ENCODE results near the gene PRKCH. TPM values are rescaled to one million over a fixed set of nuclear protein-coding genes. Genes with fewer than 3 reads are reported as not detected.

Gene PRKCH
- total and polyA plus RNA-seq, 2 of the 13 experiments (the other 11 are each of a cell fraction or from before 2014, with no cell fraction given): 0.48 to 1.3 TPM

- TF ChIP-seq NFYC (CRISPR knock-in tag; IDR thresholded peaks at IDR 0.05) (no peak), MIER3 (CRISPR knock-in tag; IDR thresholded peaks at IDR 0.05; ENCODE audit: borderline replicate concordance) (peak; percentile 88; the same call in 1 of the 2 replicates), FOXJ3 (CRISPR knock-in tag; IDR thresholded peaks at IDR 0.05; ENCODE audit: borderline replicate concordance) (peak; percentile 76; the same call in 1 of the 2 replicates), NPAS2 (CRISPR knock-in tag; IDR thresholded peaks at IDR 0.05; ENCODE audit: borderline replicate concordance) (no peak), GZF1 (CRISPR knock-in tag; IDR thresholded peaks at IDR 0.05) (no peak), HOXA5 (CRISPR knock-in tag; IDR thresholded peaks at IDR 0.05) (no peak), NCOA2 (CRISPR knock-in tag; IDR thresholded peaks at IDR 0.05) (peak; percentile 99), HDAC1 (CRISPR knock-in tag; IDR thresholded peaks at IDR 0.05) (peak; percentile 70), NFATC3 (CRISPR knock-in tag; IDR thresholded peaks at IDR 0.05) (no peak), FOXA3 (CRISPR knock-in tag; IDR thresholded peaks at IDR 0.05) (peak; percentile 98), SSRP1 (CRISPR knock-in tag; IDR thresholded peaks at IDR 0.05) (peak; percentile 20; the same call in 1 of the 2 replicates), ZBTB33 (CRISPR knock-in tag; IDR thresholded peaks at IDR 0.05) (peak; percentile 70), MLLT10 (CRISPR knock-in tag; IDR thresholded peaks at IDR 0.05) (no peak), HHEX (CRISPR knock-in tag; IDR thresholded peaks at IDR 0.05) (peak; percentile 70; the same call in 1 of the 2 replicates), IRX3 (CRISPR knock-in tag; IDR thresholded peaks at IDR 0.05; ENCODE audit: borderline replicate concordance, low read depth) (no peak), ZFP36L1 (CRISPR knock-in tag; IDR thresholded peaks at IDR 0.05) (peak; percentile 71; the same call in 1 of the 2 replicates), ZNF33A (CRISPR knock-in tag; IDR thresholded peaks at IDR 0.05; ENCODE audit: borderline replicate concordance) (no peak)
- TF ChIP-seq, protein P1, sequence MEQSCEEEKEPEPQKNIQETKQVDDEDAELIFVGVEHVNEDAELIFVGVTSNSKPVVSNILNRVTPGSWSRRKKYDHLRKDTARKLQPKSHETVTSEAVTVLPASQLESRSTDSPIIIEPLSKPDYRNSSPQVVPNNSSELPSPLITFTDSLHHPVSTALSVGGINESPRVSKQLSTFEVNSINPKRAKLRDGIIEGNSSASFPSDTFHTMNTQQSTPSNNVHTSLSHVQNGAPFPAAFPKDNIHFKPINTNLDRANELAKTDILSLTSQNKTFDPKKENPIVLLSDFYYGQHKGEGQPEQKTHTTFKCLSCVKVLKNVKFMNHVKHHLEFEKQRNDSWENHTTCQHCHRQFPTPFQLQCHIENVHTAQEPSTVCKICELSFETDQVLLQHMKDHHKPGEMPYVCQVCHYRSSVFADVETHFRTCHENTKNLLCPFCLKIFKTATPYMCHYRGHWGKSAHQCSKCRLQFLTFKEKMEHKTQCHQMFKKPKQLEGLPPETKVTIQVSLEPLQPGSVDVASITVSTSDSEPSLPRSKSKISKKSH (CRISPR knock-in tag; IDR thresholded peaks at IDR 0.05; ENCODE audit: borderline replicate concordance): no peak
- TF ChIP-seq, protein P2, sequence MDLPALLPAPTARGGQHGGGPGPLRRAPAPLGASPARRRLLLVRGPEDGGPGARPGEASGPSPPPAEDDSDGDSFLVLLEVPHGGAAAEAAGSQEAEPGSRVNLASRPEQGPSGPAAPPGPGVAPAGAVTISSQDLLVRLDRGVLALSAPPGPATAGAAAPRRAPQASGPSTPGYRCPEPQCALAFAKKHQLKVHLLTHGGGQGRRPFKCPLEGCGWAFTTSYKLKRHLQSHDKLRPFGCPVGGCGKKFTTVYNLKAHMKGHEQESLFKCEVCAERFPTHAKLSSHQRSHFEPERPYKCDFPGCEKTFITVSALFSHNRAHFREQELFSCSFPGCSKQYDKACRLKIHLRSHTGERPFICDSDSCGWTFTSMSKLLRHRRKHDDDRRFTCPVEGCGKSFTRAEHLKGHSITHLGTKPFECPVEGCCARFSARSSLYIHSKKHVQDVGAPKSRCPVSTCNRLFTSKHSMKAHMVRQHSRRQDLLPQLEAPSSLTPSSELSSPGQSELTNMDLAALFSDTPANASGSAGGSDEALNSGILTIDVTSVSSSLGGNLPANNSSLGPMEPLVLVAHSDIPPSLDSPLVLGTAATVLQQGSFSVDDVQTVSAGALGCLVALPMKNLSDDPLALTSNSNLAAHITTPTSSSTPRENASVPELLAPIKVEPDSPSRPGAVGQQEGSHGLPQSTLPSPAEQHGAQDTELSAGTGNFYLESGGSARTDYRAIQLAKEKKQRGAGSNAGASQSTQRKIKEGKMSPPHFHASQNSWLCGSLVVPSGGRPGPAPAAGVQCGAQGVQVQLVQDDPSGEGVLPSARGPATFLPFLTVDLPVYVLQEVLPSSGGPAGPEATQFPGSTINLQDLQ (CRISPR knock-in tag; IDR thresholded peaks at IDR 0.05): no peak
- TF ChIP-seq, protein P3, sequence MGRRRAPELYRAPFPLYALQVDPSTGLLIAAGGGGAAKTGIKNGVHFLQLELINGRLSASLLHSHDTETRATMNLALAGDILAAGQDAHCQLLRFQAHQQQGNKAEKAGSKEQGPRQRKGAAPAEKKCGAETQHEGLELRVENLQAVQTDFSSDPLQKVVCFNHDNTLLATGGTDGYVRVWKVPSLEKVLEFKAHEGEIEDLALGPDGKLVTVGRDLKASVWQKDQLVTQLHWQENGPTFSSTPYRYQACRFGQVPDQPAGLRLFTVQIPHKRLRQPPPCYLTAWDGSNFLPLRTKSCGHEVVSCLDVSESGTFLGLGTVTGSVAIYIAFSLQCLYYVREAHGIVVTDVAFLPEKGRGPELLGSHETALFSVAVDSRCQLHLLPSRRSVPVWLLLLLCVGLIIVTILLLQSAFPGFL (CRISPR knock-in tag; IDR thresholded peaks at IDR 0.05): no peak
- TF ChIP-seq, protein P4, sequence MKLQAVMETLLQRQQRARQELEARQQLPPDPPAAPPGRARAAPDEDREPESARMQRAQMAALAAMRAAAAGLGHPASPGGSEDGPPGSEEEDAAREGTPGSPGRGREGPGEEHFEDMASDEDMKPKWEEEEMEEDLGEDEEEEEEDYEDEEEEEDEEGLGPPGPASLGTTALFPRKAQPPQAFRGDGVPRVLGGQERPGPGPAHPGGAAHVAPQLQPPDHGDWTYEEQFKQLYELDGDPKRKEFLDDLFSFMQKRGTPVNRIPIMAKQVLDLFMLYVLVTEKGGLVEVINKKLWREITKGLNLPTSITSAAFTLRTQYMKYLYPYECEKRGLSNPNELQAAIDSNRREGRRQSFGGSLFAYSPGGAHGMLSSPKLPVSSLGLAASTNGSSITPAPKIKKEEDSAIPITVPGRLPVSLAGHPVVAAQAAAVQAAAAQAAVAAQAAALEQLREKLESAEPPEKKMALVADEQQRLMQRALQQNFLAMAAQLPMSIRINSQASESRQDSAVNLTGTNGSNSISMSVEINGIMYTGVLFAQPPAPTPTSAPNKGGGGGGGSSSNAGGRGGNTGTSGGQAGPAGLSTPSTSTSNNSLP (IDR thresholded peaks at IDR 0.05; ENCODE audit: low read depth, low read length): peak; percentile 83
Observed at GRCh38 chr14:61537563-61538463, 216.4 kb downstream of the PRKCH start (continued).
